GM12873 (cell line): ENCODE results near the gene CLEC10A.

Experiments
- CTCF ChIP-seq: IDR thresholded peaks from 2 replicates; pipeline ENCODE4 v1.5.1; 2012; ENCODE audit warnings: low read depth, mild to moderate bottlenecking, moderate library complexity, low read length, control low read depth; ENCODE audit not compliant: insufficient read depth; ENCODE audit errors: missing control alignments

Gene CLEC10A

GRCh38 chr17:7068268-7068667 lies 11.8 kb downstream of the CLEC10A start:
- no peak for TF ChIP-seq CTCF

GRCh38 chr17:7067198-7067597 lies 12.9 kb downstream of the CLEC10A start:
- no peak for TF ChIP-seq CTCF

GRCh38 chr17:7064261-7064660 lies 15.8 kb downstream of the CLEC10A start:
- TF ChIP-seq CTCF = no peak

- no peak for TF ChIP-seq CTCF
These were observed 16.4 kb downstream of the CLEC10A start for GRCh38 chr17:7063518-7064094.

GRCh38 chr17:7060165-7060891 lies 19.7 kb downstream of the CLEC10A start:
- TF ChIP-seq CTCF = no peak

GRCh38 chr17:7058831-7059447 lies 21.1 kb downstream of the CLEC10A start:
- TF ChIP-seq CTCF = no peak

GRCh38 chr17:7056386-7056785 lies 23.7 kb downstream of the CLEC10A start:
- no peak for TF ChIP-seq CTCF
